Parathyroid adenoma (tissue), 2 donors: ENCODE data around the gene C10orf90.

Source experiments
- H2AFZ ChIP-seq: fragments of 300-600 bp; sonication (generic); one replicate; pipeline ENCODE4 v1.7.0; 2017; ENCODE audit warnings: antibody characterized with exemption, mild to moderate bottlenecking
- H3K27ac ChIP-seq: fragments of 300-600 bp; sonication (generic); one replicate; pipeline ENCODE4 v1.7.0; 2017
- H3K27me3 ChIP-seq: fragments of 300-600 bp; sonication (generic); one replicate; pipeline ENCODE4 v1.7.0; 2017; ENCODE audit warnings: low read length; ENCODE audit not compliant: control insufficient read depth, insufficient read depth
- H3K36me3 ChIP-seq: fragments of 300-600 bp; sonication (generic); one replicate; pipeline ENCODE4 v1.7.0; 2017; ENCODE audit warnings: low read length; ENCODE audit not compliant: control insufficient read depth, insufficient read depth
- H3K4me1 ChIP-seq: fragments of 300-600 bp; sonication (generic); one replicate; pipeline ENCODE4 v1.7.0; 2017; ENCODE audit warnings: control low read depth
- H3K4me2 ChIP-seq: fragments of 300-600 bp; sonication (generic); one replicate; pipeline ENCODE4 v1.7.0; 2017; ENCODE audit warnings: low read length
- H3K4me3 ChIP-seq: fragments of 300-600 bp; sonication (generic); one replicate; pipeline ENCODE4 v1.7.0; 2017; ENCODE audit warnings: low read depth, low read length
- H3K79me2 ChIP-seq: fragments of 300-600 bp; sonication (generic); one replicate; pipeline ENCODE4 v1.7.0; 2017; ENCODE audit warnings: control low read depth
- H3K9ac ChIP-seq: fragments of 300-600 bp; sonication (generic); one replicate; pipeline ENCODE4 v1.7.0; 2017; ENCODE audit warnings: mild to moderate bottlenecking
- H3K9me3 ChIP-seq: fragments of 300-600 bp; sonication (generic); one replicate; pipeline ENCODE4 v1.7.0; 2017; ENCODE audit warnings: low read length; ENCODE audit not compliant: control insufficient read depth
- TF ChIP-seq, protein P1 (sequence below): fragments of 300-600 bp; sonication (generic); IDR thresholded peaks from one replicate; pipeline ENCODE4 v1.7.0; 2017; ENCODE audit warnings: antibody characterized with exemption, mild to moderate bottlenecking
- donor health status: primary hyperparathyroidism.

The C10orf90 gene

DNA sequence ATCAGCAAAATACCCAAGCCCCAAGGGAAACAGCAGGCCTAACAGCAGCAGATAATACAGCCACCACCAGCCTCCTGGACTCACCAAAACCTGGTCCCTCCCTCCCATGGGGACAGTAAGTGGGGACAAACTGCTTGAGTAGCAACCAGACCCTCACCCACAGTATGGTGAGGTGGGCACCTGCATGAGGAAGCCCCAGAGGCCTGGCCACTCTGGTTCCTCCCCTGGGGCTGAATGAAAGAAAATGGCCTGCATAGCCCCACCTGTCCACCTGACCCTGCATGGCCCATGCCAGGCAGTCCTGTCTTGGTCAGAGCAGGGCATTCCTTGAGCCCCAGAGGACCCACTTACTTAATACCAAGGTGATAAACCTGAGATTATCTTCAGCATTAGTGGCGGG is 13.0 kb upstream of the C10orf90 start:
- TF ChIP-seq, protein P1, sequence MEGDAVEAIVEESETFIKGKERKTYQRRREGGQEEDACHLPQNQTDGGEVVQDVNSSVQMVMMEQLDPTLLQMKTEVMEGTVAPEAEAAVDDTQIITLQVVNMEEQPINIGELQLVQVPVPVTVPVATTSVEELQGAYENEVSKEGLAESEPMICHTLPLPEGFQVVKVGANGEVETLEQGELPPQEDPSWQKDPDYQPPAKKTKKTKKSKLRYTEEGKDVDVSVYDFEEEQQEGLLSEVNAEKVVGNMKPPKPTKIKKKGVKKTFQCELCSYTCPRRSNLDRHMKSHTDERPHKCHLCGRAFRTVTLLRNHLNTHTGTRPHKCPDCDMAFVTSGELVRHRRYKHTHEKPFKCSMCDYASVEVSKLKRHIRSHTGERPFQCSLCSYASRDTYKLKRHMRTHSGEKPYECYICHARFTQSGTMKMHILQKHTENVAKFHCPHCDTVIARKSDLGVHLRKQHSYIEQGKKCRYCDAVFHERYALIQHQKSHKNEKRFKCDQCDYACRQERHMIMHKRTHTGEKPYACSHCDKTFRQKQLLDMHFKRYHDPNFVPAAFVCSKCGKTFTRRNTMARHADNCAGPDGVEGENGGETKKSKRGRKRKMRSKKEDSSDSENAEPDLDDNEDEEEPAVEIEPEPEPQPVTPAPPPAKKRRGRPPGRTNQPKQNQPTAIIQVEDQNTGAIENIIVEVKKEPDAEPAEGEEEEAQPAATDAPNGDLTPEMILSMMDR = no peak
- no peaks in the 10 kb centered on the region for H3K79me2 ChIP-seq
- no peak overlapping the region for H3K4me2 ChIP-seq
- H3K27ac ChIP-seq = no peak overlapping the region
- no peak overlapping the region for H2AFZ ChIP-seq
- H3K4me3 ChIP-seq = no peak overlapping the region
- H3K27me3 ChIP-seq = no peaks in the 10 kb centered on the region
- no peaks in the 10 kb centered on the region for H3K9me3 ChIP-seq
- no peaks in the 10 kb centered on the region for H3K36me3 ChIP-seq
- H3K4me1 ChIP-seq = no peaks in the 10 kb centered on the region
- no peak overlapping the region for H3K9ac ChIP-seq

DNA sequence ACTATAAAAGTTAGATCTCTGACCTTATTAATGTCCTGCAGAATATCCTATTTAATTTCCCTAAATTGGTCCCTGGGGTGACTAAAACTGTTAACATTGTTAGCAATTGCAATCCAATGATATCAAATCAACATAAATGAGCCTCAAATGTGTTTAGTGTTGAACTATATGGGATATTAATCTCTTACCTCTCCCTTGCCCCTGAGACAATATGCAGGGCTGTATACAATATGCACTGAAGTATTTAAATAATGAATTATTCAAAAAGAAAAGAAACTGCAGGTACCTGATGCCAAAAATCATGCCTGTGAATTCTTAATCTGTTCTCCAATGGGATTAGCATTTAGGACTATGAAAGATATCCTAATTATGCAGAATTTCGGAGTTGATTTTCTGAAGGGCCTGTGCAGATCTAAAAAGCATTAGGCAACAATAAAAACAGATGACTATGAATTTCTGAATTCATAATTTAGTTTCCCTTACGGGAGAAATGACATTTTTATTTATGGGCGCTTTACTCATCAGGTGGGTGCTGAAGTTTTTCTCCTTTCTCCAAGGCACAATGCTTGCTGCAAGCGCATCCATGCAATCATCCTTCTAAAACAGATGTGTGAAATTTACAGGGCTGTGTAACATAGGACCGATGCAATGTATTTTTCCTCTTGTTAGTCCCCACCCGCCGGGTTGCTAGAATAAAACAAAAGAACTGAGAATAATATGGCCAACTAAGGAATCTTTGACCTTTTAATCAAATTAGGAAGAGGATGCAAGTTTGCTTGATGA is 5.4 kb upstream of the C10orf90 start:
- Histone ChIP-seq H3K9ac (no peak overlapping the region), H3K27ac (no peak overlapping the region), H2AFZ (no peak overlapping the region), H3K79me2 (no peaks in the 10 kb centered on the region), H3K4me3 (no peak overlapping the region), H3K27me3 (no peaks in the 10 kb centered on the region), H3K4me2 (no peak overlapping the region), H3K9me3 (no peaks in the 10 kb centered on the region), H3K4me1 (no peaks in the 10 kb centered on the region), H3K36me3 (no peaks in the 10 kb centered on the region)
- TF ChIP-seq, protein P1 = no peak

- no peaks in the 10 kb centered on the region for H3K79me2 ChIP-seq
- H3K4me3 ChIP-seq = no peak overlapping the region
- H3K36me3 ChIP-seq = no peaks in the 10 kb centered on the region
- no peaks in the 10 kb centered on the region for H3K9me3 ChIP-seq
- H3K9ac ChIP-seq = no peak overlapping the region
- H3K27me3 ChIP-seq = no peaks in the 10 kb centered on the region
- no peak overlapping the region for H2AFZ ChIP-seq
- TF ChIP-seq, protein P1 = no peak
- H3K27ac ChIP-seq = no peak overlapping the region
- H3K4me2 ChIP-seq = no peak overlapping the region
- H3K4me1 ChIP-seq = no peaks in the 10 kb centered on the region
These were observed 4.4 kb upstream of the C10orf90 start for GRCh38 chr10:126674741-126675515.

DNA sequence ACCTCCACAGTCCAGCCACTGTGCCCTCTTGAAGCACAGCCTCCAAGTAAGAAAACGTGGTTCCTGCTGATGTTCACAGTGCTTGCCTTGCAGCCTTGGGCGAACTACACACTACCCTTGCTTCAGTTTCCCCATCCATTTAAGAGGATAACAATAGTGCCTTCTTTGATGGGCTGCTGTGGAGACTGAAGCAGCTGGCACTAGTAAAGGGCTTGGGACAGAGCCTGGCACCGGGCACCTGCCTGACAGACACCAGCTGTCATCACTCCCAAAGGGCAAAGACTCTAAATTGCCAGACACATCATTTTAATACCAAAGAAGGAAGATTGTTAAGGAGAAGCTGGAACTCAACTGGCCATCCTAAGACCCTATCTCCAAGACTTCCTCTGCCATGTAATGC is 3.1 kb upstream of the C10orf90 start:
- TF ChIP-seq, protein P1 = no peak
- no peak overlapping the region for H3K9ac ChIP-seq
- no peak overlapping the region for H3K27ac ChIP-seq

More for the DNA sequence above, 3.1 kb upstream of the C10orf90 start:
- no peak overlapping the region for H2AFZ ChIP-seq
- H3K9me3 ChIP-seq = no peaks in the 10 kb centered on the region
- H3K36me3 ChIP-seq = no peaks in the 10 kb centered on the region
- no peaks in the 10 kb centered on the region for H3K79me2 ChIP-seq
- H3K4me1 ChIP-seq = no peaks in the 10 kb centered on the region
- no peak overlapping the region for H3K4me3 ChIP-seq
- no peaks in the 10 kb centered on the region for H3K27me3 ChIP-seq
- no peak overlapping the region for H3K4me2 ChIP-seq
